ENCODE results near the gene S1PR5.
"Not testable (repeated sequence)": the region's sequence is repeated elsewhere in the genome, so short reads cannot be mapped to it uniquely, and the experiment has no call there.

Gene S1PR5

GRCh38 chr19:10535613-10536012 is 18.4 kb upstream of the S1PR5 start:
- no peak for DNase-seq (ENCODE audit: low read depth)
- no peak for TF ChIP-seq CTCF (conservative IDR thresholded peaks at IDR 0.05; ENCODE audit: low read depth, low read length)
- no peak overlapping the region for H3K4me3 ChIP-seq (ENCODE audit: low read length)

DNA sequence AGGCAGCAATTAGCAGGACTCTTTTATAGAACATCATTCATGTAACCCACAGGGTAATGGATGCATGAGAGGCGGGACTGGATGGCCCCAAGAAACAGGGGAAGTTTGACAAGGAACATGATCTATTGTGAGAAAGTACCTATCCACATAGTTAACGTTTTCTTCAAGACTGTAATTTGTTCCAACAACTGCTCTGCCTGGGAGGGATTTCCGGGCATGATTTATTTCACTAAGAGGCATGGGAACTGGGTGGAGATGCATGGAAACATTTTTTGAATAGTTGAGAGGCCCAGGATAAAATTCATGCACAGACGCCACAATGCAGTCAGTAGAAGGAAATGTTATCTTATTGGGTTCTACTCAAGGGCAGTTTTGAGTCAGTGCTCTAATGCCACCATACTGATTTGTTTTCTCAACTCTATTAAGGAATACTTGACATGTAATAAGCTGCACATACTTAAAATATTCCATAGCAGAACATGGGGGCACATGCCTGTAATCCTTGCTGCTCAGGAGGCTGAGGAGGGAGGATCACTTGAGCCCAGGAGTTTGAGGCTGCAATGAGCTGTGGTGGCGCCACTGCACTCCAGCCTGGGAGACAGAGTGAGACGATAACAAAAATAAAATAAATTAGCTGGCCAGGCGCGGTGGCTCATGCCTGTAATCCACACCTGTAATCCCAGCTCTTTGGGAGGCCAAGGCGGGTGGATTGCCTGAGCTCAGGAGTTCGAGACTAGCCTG is 16.6 kb upstream of the S1PR5 start:
- no peak for TF ChIP-seq CTCF (conservative IDR thresholded peaks at IDR 0.05; ENCODE audit: low read depth, low read length)
- no peak overlapping the region for H3K4me3 ChIP-seq (ENCODE audit: low read length)
- peak; percentile 63 for DNase-seq (ENCODE audit: low read depth)

GRCh38 chr19:10532457-10532856 is 15.2 kb upstream of the S1PR5 start:
- TF ChIP-seq CTCF (conservative IDR thresholded peaks at IDR 0.05; ENCODE audit: low read depth, low read length): no peak
- no peak overlapping the region for H3K4me3 ChIP-seq (ENCODE audit: low read length)
- no peak for DNase-seq (ENCODE audit: low read depth)

GRCh38 chr19:10526887-10527286 is 9.6 kb upstream of the S1PR5 start:
- not testable (repeated sequence) for DNase-seq (ENCODE audit: low read depth); H3K4me3 ChIP-seq (ENCODE audit: low read length)

DNA sequence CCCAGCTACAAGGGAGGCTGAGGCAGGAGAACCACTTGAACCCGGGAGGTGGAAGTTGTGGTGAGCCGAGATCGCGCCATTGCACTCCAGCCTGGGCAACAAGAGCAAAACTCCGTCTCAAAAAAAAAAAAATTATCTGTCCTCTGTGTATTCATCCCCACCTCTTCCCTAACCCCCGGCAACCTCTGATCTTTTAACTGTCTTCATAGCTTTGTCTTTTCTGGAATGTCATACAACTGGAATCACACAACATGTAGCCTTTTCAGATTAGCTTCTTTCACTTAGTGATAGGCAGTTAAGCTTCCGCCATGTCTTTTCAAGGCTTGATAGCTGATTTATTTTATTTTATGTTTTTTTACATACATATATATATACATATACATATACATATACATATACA is 8.4 kb upstream of the S1PR5 start:
- no peak overlapping the region for H3K4me3 ChIP-seq (ENCODE audit: low read length)
- DNase-seq (ENCODE audit: low read depth): no peak
- TF ChIP-seq CTCF (conservative IDR thresholded peaks at IDR 0.05; ENCODE audit: low read depth, low read length): no peak

DNA sequence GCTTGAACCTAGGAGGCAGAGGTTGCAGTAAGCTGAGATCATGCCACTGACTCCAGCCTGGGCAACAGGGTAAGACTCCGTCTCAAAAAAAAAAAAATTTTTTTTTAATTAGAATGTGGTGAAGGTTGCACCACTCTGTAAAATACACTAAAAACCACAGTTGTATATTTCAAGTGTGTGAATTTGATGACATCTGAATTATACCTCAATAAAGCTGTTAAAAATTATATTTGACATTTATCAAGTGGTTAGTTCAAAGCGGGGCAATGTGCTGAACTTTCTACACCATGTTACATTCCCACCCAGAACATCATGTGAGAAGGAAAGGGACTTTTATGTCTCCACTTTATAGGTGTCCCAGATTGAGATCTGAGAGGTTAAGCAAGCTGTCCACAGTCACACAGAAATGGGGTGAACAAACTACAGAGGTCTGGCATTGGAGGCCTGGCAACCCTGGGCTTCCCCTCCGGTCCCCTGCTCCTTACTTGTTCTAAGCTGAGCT is 5.9 kb upstream of the S1PR5 start:
- TF ChIP-seq CTCF (conservative IDR thresholded peaks at IDR 0.05; ENCODE audit: low read depth, low read length): no peak

GRCh38 chr19:10521461-10522171 is 4.4 kb upstream of the S1PR5 start:
- DNase-seq (ENCODE audit: low read depth): no peak
- H3K4me3 ChIP-seq (ENCODE audit: low read length): no peak overlapping the region
- TF ChIP-seq CTCF (conservative IDR thresholded peaks at IDR 0.05; ENCODE audit: low read depth, low read length): no peak

More for the DNA sequence above, 5.9 kb upstream of the S1PR5 start:
- H3K4me3 ChIP-seq (ENCODE audit: low read length): no peak overlapping the region
- no peak for DNase-seq (ENCODE audit: low read depth)
